Germinal center (tissue), 1 donor: ENCODE data around the gene DUS3L.
"Not testable (repeated sequence)": the region's sequence is repeated elsewhere in the genome, so short reads cannot be mapped to it uniquely, and the experiment has no call there.

Experiments used
- DNase-seq: peaks from one replicate; pipeline ENCODE4 v3.0.0; 2012; ENCODE audit warnings: mixed read lengths, low spot score

Gene DUS3L

GRCh38 chr19:5774921-5775320, 16.0 kb downstream of the DUS3L start:
- no peak for DNase-seq

GRCh38 chr19:5773276-5773675, 17.7 kb downstream of the DUS3L start:
- DNase-seq = no peak

DNA sequence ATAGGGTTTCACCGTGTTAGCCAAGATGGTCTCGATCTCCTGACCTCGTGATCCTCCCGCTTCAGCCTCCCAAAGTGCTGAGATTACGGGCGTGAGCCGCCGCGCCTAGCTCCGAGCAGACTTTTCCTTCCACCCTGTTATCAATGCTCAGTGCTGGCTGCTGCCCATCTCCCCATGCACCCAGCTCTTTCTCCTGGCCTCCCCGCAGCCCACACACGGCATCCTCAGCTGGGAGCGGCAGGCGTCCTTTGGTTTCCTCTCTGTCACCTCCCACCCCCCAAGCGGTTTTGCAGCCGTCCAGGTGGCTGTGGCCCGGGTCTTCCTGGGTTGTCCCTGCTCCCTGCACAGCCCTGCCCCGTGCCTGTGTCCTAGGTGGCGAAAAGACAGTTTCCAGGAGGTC, 18.5 kb downstream of the DUS3L start:
- no peak for DNase-seq

DNA sequence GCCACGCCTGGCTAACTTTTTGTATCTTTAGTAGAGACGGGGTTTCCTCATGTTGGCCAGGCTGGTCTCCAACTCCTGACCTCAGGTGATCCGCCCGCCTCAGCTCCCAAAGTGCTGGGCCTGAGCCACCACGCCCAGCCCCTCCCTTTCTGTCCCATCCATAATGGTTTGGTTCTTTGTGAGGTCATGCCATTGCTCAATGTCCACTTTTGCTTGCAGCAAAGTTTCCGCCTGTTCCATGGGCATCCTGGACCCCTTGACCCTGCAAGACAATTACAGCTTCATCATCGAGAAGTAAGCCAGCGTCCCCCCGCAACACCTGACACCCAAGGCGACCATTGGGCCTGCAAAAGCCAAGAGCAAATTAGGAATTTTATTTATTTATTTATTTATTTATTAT, 23.0 kb downstream of the DUS3L start:
- DNase-seq = no peak

- DNase-seq = no peak
These were observed 25.7 kb downstream of the DUS3L start for GRCh38 chr19:5765220-5765619.

DNA sequence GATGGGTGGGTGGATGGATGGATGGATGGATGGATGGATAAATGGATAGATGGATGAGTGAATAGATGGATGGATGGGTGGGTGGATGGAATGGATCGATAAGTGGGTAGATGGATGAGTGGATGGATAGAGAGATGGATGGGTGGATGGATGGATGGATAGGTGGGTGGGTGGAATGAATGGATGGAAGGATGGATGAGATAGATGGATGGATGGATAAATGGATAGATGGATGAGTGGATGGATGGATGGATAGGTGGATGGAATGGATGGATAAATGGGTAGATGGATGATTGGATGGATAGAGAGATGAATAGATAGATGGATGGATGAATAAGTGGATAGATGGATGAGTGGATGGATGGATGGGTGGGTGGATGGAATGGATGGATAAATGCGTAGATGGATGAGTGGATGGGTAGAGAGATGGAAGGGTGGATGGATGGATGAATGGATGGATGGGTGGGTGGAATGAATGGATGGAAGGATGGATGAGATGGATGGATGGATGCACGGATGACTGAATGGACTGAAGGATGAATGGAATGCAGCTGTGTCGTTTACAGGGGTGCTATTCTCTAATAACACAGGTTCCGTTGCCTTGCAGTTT, 28.2 kb downstream of the DUS3L start:
- no peak for DNase-seq

DNA sequence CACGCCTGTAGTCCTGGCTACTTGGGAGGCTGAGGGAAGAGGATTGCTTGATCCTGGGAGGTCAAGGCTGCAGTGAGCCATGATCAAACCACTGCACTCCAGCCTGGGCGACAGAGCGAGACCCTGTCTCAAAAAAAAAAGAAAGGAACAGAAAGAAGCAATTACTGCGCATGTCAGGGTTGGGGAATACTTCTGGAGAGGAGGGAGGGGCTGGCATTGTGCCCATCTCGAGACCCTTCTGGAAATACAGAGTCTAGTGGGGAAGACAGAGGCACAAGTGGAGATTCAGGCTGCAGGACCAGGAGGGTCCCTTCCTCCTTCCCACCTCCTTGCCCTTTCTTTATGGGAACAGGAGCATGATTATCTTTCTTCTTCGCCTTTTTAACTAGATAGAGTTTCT, 37.2 kb downstream of the DUS3L start:
- DNase-seq = no peak

GRCh38 chr19:5751709-5752108, 39.3 kb downstream of the DUS3L start:
- no peak for DNase-seq

DNA sequence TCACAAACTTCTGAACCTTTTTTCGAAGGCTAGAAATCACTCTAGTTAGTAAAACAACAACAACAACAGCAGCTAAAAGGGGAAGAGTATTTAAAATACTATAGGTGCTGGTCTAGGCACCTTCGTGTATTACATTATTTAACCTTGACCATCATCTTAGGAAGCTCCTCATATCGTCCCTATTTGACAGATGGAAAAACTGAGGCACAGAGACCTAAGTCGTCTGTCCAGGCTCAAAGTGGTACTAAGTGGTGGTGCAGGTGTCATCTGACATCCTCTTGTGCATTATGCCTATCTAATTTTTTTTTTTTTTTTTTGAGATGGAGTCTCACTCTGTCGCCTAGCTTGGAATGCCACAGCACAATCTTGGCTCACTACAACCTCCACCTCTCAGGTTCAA, 41.5 kb downstream of the DUS3L start:
- no peak for DNase-seq

GRCh38 chr19:5748920-5749319, 42.0 kb downstream of the DUS3L start:
- DNase-seq = not testable (repeated sequence)

GRCh38 chr19:5744999-5745398, 46.0 kb downstream of the DUS3L start:
- not testable (repeated sequence) for DNase-seq

GRCh38 chr19:5743630-5744029, 47.3 kb downstream of the DUS3L start:
- DNase-seq = no peak

- DNase-seq = no peak
These were observed 48.9 kb downstream of the DUS3L start for GRCh38 chr19:5742051-5742450.

- no peak for DNase-seq
These were observed 52.5 kb downstream of the DUS3L start for GRCh38 chr19:5738423-5738822.
